Measurements from ENCODE around the gene C10orf90. TPM values are rescaled to one million over a fixed set of nuclear protein-coding genes. Genes with fewer than 3 reads are reported as not detected.

Gene C10orf90
- total and polyA plus RNA-seq, 2 of the 8 experiments (the other 6 are each of a cell fraction or from before 2014, with no cell fraction given): 0.21 TPM; not detected in 1

DNA sequence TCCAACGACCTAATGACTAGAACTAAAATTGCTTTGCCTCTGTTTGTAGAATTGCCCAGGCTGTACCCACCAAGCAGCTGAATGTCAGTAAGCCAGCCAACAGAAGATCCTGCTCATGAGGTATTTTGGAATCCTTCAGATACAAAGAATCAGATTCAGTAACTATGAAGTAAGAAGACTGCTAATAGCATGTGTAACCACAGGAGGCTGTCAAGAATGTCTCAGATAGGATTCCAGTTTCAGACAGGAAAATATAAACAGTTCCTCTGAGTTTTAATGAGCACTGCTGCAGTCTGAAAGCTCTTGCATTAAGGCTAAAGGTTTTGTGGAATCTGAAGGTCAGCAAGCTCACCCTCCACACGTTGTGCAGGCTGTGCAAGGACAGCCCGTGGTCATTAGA lies 169.6 kb downstream of the C10orf90 start (continued):
- TF ChIP-seq CHD2 (IDR thresholded peaks at IDR 0.05; ENCODE audit: low read length) (no peak), USF2 (IDR thresholded peaks at IDR 0.05; ENCODE audit: low read length) (no peak), RAD21 (IDR thresholded peaks at IDR 0.05 in 1 of 2, conservative IDR thresholded peaks at IDR 0.05 in 1 of 2; ENCODE audit: low read depth in 2 of 2, low read length in 2 of 2) (no peak), HDAC2 (IDR thresholded peaks at IDR 0.05; ENCODE audit: borderline replicate concordance in 1 of 2, low read depth in 2 of 2, low read length in 2 of 2) (no peak)

All from H1 (cell line).